CD4-positive, alpha-beta T cell treated with Interleukin-12 subunit alpha and Interleukin-12 subunit beta, for 1 hour (primary cell): ENCODE results near the gene GLDC.
A peak's percentile ranks its signal among the peaks of the same experiment; 100 is the strongest.

Experiments
- DNase-seq: peaks from one replicate; pipeline ENCODE4 v3.0.0-alpha.2; 2020

Gene GLDC

DNA sequence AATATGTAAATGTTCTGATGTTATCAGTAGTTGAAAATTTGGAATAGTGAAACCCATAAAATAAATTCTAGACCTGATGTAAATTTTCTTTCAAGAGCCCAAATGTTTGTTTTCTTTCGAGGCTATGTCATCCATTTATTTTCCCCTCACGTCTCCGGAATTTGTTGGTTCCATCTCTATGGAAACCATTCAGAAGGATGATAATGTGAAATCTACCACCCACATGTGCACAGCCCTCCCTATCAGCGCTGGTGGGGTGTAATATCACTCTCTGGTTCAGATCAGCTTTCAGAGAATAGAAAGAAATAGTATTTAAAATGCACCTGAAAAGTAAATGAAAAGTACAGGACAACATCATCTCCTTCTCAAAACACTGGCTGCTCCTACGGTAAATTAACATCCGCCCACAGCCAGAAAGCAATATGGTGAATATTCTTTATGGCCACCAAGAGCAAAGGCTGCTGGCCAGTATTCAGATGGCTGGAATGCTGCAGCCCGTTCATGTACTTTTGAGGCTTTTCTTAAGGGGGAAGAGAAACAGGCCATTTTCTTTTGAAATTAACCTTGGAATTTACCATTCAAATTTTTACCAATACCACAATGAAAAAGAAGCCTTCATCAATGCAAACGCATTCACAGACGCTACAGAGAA, 28.5 kb downstream of the GLDC start:
- DNase-seq, result no peak

DNA sequence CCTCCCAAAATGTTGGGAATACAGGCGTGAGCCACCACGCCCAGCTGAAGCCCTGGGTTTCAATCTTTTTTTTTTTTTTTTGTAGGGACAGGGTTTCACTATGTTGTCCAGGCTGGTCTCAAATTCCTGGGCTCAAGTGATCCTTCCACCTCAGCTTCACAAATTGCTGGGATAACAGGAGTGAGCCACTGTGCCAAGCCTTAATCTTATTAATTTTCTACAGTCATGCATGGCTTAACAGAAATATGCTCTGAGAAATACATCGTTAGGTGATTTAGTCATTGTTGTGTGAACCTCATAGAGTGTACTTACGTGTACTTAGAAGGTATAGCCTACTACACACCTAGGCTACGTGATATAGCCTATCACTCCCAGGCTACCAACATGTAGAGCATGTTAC, 31.0 kb downstream of the GLDC start:
- no peak for DNase-seq

DNA sequence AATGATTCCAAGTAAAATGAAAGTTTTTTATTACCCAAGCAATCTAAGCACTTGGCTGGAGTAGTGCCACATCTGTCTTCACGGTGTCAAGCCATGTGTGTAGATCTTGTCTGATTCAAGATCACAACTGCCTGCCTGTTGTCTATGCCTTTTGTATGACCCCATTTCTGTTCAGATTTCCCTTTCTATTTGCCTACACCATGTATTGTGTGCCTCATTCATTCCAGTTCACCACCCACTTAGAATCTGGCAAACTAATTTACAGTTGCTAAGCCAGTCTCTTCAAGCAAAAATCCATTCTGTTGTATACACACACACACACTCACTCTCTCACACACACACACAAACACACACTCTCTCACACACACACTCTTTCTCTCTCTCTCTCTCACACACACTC, 33.7 kb downstream of the GLDC start:
- DNase-seq, result no peak

DNA sequence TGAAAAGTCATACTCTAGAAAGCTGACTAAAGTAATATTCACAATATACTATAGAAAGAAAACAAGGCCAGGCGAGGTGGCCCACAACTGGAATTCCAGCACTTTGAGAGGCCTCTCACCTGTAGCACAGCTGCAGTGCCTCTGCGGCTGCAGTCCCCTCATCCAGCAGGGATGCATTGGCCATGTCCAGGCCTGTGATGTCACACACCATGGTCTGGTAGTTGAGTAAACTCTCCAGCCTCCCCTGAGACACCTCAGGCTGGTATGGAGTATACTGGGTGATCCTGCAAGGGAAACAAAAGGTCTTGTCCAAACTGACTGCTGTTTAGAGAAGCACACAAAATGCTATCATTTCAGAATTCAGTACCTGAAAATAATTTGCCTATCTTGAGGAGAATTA, 35.5 kb downstream of the GLDC start:
- no peak for DNase-seq

DNA sequence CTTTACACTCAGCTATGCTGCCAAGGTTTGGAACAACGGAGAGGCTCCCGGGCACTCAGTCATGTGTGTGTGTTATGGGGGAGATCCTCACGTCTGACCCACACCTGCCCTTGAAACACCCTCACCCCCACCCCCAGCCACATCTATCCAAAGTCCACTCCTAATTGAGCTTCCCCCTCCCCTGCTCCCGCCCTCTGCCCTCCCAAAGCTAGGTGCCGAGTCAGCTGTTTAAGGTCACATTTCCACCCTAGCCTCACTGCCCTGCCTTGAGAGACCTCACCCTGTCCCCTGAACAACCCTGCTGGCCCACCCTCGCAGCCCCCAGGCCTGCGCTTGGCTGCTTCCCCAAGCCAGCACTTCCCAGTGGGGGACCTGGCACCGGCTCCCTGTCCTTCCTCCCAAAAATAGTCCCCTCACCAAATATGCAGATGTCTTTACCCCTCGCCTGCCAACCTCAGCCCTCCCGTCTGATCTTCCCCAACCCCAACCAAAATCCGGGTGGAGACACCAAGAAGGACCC, 36.0 kb downstream of the GLDC start:
- DNase-seq, result no peak

DNA sequence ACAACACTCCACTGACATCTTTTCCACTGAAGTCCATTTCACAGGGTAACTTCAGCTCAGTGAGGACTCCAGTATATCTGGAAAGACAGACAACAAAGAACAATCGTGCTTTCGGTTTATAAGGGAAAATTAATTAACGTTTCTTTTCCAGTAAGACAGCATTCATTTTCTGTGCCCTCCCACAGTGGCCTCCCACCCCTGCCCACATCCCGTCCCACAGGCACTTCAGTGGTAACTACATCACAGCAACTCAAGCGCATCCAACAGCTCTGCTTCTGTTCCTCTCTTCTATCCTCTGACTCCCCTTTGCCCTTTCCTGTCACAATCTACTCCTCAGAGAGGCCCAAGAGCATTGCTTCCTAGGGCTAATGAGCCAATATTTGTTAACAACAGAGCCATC, 40.3 kb downstream of the GLDC start:
- DNase-seq, result no peak

DNA sequence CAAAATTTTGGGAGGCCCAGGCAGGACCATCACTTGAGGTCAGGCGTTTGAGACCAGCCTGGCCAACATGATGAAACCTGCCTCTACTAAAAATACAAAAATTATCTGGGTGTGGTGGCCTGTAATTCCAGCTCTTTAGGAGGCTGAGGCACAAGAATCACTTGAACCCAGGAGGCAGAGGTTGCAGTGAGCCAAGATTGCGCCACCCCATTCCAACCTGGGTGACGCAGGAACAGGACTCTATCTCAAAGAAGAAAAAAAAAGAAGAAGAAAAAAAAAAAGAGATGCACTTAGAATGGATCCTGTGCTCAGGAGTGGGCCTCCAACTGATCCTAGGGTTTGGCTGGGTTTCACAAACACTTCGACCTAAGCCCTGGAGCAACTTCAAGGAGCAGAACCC, 45.1 kb downstream of the GLDC start:
- DNase-seq, result no peak

DNA sequence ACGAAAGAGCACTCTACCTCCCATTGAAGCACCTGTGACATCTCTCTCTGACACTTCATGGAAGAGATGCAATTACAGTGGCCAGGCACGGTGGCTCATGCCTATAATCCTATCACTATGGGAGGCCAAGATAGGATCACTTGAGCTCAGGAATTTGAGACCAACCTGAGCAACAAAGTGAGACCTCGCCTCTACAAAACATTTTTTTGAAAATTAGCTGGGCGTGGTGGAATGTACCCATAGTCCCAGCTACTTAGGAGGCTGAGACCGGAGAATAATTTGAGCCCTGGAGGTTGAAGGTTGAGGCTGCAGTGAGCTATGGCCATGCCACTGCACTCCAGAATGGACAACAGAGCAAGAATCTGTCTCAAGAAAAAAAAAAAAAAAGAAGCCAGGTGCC, 45.5 kb downstream of the GLDC start:
- DNase-seq, result no peak

DNA sequence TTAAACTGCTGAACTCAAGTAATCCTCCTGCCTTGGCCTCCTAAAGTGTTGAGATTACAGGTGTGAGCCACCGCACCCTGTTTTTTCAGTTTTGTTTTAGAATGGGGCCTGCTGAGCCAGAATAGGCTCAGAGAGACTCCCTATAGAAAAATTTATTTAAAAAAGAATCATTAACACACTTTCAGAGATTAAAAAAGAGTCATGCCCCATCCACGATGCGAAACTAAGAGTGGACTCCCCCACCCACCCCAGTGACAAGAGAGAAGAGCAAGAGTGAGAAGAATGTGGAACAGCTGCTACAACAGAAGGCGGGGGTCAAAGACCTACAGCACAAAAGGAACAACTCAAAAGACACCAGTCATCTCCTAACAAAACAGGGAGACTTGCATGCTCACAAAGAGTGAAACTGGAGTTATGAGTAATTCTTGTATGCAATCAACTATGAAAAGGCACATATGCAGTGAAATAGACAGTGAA, 47.2 kb downstream of the GLDC start:
- DNase-seq, result no peak

DNA sequence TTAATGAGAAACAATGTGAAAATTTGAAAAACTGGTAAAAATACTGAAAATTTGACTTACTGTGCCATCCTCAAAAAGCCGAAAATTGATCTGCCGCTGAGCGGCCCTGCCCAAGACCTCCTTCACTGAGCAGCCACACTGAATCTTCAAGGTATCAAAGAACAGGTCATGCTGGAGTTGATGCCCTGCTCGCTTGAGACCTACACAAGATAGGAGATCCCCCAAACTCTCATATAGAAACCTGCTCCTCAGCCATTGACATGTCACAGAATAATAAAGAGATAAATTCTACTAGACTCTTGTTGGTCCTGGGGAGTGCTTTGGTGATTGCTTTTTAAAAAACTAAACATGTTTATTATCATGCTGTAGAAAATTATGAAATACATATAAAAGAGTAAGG, 52.7 kb downstream of the GLDC start:
- DNase-seq, result no peak

DNA sequence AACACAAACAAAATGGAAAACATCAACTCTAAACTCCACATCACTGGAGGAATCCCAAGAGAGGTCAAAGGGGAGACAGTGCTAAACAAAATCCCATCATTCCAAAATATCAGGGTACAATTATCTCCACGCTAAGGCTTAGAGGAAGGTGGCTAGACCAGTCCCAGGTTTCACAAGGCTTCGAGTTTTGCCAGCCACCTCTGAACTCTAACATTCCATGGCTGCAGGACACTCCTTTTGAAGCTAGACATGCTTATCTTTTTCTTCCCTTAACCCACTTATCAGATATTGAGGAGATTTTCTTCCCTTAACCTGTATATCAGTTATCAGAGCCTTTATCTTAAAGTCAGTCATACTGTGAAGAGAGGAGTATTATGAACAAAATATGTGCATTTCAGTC, 53.3 kb downstream of the GLDC start:
- DNase-seq, result no peak

DNA sequence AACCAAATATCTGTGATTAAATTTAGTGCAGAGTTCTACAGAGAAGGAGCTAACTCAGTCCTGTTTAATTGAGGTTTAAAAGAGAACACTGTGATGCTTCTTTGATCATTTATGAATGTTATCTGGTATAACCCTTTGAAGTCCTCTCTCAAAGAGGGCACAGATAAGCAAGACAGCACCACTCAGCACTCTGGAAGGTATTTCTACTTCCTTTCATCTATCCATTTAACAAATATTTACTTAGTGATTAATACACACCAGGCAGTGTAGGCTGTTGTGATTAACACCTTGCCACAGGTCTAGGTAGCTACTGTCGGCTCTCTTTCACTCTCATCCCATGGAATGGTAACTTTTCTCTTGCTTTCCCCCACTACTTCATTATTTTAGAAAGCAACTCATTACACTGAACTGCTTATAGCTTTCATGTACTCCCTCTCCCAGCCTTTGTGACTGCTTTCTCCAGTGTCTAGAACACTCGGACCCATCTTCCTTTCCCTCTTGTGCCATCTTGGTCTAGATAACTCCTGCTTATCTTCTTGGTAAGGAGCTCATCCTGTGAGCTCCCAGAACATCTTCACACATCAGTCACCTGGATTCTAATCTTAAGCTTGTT, 54.7 kb downstream of the GLDC start:
- no peak for DNase-seq

DNA sequence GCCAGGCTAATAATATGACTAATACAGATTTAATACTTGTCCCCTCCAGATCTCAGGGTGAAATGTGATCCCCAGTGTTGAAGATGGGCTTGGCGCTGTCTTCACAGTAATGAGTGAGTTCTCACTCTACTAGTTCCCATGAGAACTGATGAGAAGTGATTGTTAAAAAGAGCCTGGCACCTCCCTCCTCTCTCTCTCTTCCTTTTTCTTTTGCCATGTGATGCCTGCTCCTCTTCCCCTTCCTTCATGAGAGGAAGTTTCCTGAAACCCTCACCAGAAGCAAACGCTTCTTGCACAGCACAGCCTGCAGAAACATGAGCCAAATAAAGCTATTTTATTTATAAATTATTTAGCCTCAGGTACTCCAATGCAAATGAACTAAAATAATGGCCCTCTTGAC, 55.2 kb downstream of the GLDC start:
- DNase-seq, result no peak

DNA sequence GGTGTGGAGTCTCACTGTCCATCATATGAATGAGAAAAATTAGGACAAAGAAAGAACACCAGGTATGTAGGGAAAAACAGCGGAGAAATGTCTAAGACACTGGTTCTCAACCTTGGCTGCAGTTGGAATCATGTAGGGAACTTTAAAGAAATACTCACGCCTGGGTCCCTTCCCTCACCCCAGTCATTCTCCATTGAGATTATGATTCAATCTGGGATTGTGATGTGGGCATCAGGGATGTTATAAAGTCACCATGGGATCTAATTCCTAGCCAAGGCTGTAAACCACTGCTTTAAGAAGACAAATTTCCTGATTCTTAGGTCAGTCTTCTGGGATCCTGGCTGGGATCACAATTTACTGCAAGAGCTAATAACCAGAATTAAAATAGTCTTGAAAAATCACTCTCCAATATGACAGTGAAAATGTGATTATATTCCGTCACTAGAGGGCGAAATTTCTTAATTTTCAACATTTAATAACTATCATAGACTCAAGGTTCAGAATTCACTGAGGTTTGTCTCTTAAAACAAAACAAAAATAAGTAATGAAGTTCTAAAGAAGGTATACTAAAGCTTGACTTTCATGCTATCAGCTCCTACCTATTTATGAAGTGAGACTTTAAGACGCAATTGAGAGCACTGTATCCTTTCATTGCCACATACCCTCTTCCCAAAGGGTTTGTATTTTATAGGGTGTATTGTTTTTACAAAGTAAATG, 60.5 kb downstream of the GLDC start:
- peak; percentile 38 for DNase-seq

DNA sequence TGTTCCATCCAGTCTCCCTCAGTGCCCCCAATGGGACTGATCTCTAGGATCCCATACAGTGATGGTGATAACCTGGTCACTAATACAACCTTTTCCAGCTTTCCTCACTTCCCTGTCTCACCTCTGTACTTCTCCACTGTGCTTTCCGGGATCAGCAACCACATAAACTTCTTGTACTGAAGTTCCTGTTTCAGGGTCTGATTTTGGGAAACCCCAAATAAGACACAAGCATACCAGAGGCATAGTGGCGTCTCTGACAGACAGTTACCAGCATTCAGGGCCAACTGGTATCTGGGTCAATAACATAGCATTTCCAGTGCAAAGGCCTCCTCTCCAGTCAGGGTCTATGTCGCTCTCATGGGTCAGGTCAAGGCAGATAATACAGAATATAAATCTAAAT, 64.3 kb downstream of the GLDC start:
- no peak for DNase-seq

DNA sequence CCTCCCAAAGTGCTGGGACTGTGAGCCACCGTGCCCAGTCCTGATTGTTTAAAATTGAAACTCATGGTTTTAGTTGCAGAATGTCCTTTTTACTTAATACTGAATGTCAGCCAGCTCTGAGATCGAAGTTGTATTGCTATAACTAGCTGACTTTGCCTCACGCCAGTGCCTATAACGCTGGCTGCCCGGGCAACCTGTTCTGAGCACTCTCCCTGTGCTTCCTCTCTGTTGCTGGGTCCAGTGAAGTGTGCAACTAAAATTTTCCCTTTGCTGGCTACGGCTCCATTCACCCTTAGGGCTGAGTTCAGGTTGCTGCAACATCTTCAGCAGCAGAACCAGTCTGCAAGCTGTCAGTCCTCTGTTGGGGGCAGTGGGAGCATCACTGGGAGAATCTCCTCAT, 65.9 kb downstream of the GLDC start:
- no peak for DNase-seq

DNA sequence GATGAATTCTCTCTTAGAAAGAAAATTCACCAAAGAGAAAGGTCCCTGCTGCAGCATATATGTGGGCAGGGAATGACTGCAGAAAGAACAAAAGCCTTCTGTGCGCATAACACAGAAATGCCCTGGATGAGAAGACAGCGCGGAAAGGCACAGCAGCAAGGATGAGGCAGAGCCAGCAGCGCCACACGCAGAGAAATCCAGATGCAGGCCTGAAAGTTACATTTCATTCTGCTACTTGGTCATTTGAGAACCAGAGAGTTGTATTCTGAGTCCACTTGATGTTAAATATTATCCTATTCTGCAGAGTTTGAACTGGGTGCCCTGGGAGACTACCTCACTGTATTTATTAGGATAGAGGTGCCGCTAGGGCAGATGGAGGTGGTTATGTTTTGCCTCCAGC, 68.5 kb downstream of the GLDC start:
- DNase-seq, result no peak

DNA sequence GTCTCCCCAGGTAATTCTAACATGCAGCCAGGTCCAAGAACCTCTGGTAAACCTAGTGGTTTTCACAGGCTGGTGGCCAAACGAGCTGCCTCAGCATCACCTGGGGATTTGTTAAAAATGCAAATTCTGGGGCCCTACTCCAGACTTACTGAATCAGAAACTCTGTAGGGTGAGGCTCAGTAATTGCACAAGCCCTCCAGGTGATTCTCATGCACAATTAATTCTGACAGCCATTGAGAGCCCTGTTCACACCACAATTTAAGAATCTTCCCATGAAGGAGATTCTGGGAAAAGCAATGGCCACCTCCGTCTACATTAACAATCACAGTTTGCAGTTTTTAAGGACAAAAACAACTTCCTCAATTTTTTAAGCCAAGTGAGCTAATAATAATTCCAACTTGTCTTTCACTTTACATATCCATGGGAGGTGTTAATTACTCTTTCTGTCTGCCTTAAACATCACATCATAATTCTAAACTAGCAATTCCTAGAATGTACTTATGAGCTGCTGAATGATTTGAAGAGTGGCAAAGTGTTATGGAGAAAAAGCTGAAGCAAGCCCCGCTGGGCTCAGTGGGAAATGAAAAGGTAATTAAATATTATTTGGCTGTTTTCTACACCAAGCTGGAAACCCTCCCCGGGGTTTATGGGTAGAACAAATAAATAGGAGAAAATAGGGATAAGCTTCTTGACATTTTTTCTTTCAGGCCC, 70.0 kb downstream of the GLDC start:
- DNase-seq, result no peak

DNA sequence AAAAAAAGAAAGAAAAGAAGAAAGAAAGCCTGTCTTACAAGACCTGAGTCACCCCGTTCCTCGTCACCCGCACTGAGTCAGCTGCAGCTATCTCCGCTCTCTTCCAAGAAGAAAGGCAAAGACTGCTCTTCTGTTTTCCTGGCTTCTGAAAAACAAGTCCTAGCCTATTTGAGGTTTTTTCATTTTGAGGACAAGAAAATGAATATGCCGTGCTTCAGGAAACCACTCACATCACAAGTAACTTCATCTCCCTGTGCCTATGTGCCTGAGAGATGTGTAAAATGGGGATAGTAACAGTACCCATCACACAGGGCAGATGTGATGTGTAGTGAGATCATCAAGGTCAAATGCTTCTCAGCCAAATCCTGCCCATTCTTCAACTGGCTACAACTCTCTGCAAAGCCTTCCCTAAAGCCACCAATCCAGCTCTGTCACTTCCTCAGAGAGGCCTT, 78.4 kb downstream of the GLDC start:
- DNase-seq, result no peak

DNA sequence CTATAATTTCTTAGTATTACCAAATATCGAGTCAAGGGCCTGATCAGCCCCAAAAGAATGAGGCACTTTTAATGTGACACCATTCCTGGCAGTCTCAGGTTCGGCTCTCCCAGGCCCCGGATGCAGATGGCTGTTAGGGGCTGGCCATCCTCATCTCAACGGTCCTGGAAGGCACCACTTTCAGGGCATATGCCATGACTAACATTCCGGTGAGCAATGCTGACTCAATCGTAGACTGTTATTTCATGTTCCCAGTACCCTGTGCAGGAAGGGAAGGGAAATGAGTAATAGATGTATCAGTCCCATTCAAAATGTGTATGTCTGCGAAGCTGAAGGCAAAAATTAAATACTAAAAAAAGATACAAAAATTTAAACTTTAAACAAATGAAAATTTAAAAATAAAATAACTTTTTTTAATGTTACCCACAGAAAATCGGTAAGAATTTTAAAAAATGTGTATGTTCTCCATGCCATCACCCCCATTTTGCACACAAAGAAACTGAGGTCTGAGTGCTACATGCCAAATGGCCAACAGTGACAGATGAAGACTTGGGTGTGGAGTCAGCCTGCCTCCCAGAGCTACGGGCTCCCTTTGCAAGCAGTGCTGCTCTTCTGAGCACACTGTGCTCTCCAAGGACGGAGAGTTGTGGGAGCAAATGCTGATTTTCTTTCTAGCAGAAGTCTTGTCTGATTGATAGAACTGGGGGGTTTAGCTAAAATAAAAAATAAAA, 79.0 kb downstream of the GLDC start:
- no peak for DNase-seq

DNA sequence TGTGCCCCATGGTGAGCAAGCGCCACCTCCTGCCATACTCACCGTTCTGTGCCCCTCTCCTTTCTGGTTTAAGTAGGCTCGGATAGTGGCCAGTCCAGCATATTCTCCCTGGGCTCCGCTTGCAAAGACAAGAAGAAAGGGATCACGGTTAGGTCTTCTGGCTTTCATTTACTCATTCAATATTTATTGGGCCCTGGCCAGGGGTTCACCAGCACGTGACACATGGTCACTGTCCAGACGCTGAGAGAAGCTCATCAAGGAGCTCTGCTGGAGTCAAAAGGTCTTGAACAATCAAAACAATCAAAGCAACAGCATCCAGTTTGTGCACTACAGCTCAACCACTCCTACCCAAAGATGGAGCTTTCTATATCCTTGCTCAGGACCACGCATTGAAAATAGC, 80.2 kb downstream of the GLDC start:
- no peak for DNase-seq

DNA sequence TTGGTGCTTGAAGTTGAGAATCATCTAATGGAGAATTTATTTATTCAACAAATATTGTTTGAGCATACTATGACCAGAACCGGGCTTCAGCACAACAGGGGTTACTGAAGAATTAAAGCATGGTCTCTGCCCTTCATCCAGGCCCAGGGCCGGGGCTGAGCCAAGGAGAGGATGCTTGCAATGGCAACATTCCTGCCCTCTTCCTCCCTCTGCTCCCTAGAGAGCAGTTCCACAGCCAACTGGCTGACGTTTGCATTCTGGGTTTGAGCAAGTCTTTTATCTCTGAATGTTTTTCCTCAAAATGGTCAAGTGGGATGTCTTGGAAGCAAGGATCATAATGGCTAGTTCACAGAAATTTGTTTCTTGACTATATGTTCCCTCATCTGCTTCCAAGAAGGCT, 80.7 kb downstream of the GLDC start:
- DNase-seq, result no peak

DNA sequence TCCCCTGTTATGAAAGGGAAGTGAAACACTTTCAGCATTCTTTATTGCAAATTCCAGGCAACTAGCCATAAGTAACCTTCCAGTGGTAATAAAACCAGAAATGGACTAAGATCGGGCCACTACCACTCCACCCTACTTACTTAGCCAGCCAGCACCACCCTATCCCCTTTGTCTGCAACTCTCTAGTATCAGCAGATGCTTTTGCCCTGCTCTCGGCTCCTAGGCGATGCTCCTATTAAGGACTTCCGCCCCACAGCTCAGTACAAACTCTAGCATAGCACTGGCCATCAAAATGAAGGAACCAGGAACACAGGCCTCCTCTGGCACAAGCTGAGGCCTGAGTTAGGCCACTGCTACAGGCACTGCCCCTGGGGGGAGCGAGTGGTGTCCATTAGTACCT, 81.2 kb downstream of the GLDC start:
- DNase-seq, result no peak
